Liver (tissue), 2 donors: Measurements from ENCODE around the gene GRIN3B.

Source experiments
- CTCF ChIP-seq: fragments of 150-350 bp; IDR thresholded peaks from 2 replicates; pipeline ENCODE4 v1.5.1; 2017; ENCODE audit warnings: improper control_type of control experiment, low read depth, low read length; ENCODE audit not compliant: missing input control
- ZBTB33 ChIP-seq: IDR thresholded peaks from 2 replicates; pipeline ENCODE4 v1.6.1; 2016; ENCODE audit warnings: antibody characterized with exemption
- donor health status: healthy.

DNA sequence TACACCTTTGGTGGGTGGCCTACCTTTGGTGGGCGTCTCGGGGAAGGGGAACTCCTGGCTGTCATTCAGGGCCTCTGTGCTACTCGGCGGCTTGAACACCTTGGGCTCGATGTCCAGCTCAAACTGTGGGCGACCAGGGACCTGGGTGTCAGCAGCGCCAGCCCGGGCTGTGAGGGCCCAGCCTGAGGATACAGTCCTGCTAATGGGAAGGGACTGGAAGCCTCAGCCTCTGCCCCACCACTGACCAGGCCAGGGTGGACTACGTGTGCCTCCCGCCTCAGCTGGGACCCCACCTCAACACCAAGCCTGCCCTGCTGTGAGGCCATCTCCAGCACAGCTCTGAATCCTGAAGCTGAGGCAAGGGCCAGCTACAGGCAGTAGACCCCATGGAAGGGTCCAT is 13.0 kb downstream of the GRIN3B start:
- TF ChIP-seq CTCF (no peak), ZBTB33 (no peak)
